ENCODE data around the gene CASP3.

- TF ChIP-seq CTCF (IDR thresholded peaks at IDR 0.05) (no peak), POLR2A (IDR thresholded peaks at IDR 0.05) (no peak)
Observed at GRCh38 chr4:184645904-184646610, 3.2 kb downstream of the CASP3 start.
